HG03432 (cell line): ENCODE measurements around the gene ADAMTS6.

Experiments
- ATAC-seq: cut with Tn5 transposase; IDR thresholded peaks from one replicate; pipeline ENCODE4 v1.9.1; 2021; ENCODE audit warnings: mild to moderate bottlenecking, moderate library complexity; ENCODE audit not compliant: unreplicated experiment

ADAMTS6 gene

GRCh38 chr5:65111961-65112658 is 369.6 kb downstream of the ADAMTS6 start:
- ATAC-seq, result no peak

DNA sequence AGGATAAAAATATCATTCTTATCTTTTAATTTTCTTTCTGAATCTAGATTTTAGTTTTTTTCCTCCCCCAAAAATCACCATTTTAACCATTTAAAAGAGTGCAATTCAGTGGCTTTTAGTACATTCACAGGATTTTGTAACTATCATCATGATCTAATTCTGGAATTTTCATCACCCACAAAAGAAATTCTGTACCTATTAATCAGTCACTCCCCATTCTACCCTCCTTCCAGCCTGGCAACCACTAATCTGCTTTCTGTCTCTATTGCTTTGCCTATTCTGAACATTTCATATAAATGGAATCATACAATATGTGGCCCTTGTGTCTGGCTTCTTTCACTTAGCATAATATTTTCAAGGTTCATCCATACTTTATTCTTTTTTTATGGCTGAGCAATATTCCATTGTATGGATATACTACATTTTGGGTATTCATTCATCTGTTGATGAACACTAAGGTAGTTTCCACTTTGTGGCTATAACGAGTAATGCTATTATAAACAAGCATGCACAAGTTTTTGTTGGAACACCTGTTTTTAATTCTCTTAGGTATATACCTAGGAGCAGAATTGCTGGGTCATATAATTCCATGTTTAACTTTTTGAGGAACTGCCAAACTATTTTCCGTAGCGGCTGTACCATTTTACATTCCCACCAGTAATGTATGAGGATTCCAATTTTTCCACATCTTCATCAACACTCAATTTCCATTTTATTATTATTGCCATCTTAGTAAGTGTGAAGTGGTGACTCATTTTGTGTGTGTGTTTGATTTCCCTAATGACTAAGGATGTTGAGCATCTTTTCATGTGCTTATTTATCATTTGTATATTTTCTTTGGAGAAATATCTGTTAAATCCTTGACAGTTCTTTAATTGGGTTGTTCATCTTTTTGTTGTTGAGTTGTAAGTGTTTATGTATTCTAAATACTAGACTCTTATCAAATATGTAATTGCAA is 372.7 kb downstream of the ADAMTS6 start:
- ATAC-seq, result no peak

DNA sequence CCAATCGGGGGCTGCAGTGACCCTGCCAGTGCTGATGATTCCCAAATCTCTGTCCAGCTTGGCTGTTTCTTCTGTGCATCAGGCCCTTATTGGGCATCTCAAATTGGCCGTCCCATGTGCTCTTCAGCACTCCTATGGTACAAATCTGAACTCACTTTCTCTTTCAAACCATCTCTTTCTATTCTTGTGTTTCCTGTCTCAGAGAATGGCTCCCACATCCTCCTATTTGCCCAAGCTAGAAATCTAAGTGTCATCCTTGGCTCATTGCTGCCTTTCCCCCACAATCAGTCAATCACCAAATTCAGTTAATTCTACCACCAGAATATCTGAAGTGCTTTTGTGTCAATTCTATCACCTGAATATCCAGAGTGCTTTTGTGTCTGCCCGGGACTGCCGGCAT is 376.4 kb downstream of the ADAMTS6 start:
- peak; percentile 30 for ATAC-seq

DNA sequence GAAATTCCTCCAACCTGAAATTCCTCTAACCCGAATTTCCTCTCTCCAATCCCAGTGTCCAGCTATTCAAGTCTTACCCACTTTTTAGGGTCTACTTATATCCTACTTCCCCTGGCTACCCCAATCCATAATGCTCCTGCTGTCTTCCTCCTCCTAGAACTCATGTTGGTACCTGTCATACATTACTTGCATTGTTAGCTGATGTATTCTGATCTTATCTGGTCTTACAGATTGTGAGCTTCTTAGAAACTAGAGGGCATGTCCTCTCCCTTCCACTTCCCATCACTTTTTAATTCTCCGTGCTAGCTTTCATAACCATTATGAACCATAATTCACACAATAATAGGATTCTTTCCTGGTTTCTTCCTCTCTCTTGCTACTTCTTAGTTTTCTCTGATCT is 376.9 kb downstream of the ADAMTS6 start:
- ATAC-seq, result no peak

GRCh38 chr5:65103756-65104440 is 377.8 kb downstream of the ADAMTS6 start:
- no peak for ATAC-seq

- peak; percentile 85 for ATAC-seq
Observed at GRCh38 chr5:65102976-65103711, 378.6 kb downstream of the ADAMTS6 start.

GRCh38 chr5:65102371-65102975 is 379.2 kb downstream of the ADAMTS6 start:
- no peak for ATAC-seq

GRCh38 chr5:65101632-65102100 is 380.1 kb downstream of the ADAMTS6 start:
- no peak for ATAC-seq

DNA sequence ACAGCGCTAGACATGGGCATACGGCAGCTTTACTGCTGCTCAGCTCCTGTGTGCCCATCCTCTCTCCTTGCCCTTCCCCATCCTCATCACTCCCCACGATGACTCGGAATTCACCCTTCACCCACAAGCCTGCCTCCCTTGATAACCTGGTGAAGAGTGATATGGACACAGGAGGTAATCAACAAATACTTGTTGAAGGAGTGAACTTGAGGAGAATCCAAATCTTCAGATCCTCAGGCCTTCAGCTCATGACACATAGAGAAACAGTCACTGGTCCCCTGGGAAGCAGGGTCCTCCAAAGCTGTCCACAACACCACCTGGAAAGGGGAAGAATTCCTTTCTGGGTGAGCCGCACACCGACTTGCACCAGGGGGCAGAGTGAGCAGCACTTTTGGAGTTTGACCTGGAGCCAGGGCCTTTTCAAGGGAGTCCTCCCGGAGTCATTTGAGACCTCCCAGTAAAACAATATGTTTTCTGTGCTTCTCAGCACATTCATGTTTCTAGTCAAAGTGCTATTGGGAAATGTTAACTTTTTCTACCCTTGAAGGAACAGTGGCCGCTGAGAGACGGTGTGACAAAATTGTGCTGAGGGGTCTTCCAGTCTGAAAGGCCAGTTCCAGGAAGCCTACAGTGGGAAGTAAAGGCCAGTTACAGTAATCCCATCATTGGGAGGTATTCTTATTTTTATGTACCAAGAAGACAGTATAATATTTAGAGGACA is 380.6 kb downstream of the ADAMTS6 start:
- no peak for ATAC-seq
